Activated CD4-positive, CD25-positive, alpha-beta regulatory T cell treated with anti-CD3 and anti-CD28 coated beads, Interleukin-2, amount 50 U/mL, for 16 hours (primary cell): Measurements from ENCODE around the gene ICAM1.

Source experiments
- DNase-seq: peaks from one replicate; pipeline ENCODE4 v3.0.0-alpha.2; 2020; ENCODE audit warnings: low read depth, low spot score

Gene ICAM1

GRCh38 chr19:10292789-10293636, 22.1 kb downstream of the ICAM1 start:
- no peak for DNase-seq

GRCh38 chr19:10293637-10294367, 22.9 kb downstream of the ICAM1 start:
- DNase-seq: no peak

GRCh38 chr19:10294368-10294697, 23.4 kb downstream of the ICAM1 start:
- no peak for DNase-seq

- peak; percentile 26 for DNase-seq
Observed at GRCh38 chr19:10295305-10295846, 24.5 kb downstream of the ICAM1 start.

- DNase-seq: no peak
Observed at GRCh38 chr19:10295847-10296591, 25.1 kb downstream of the ICAM1 start.

- DNase-seq: no peak
Observed at GRCh38 chr19:10299545-10300458, 28.9 kb downstream of the ICAM1 start.

GRCh38 chr19:10305139-10305806, 34.4 kb downstream of the ICAM1 start:
- DNase-seq: no peak

- no peak for DNase-seq
Observed at GRCh38 chr19:10306327-10306726, 35.4 kb downstream of the ICAM1 start.

GRCh38 chr19:10309423-10309822, 38.5 kb downstream of the ICAM1 start, which contains the start of gene ZGLP1:
ZGLP1 (minus strand) TSS chr19:10309815.
- DNase-seq: no peak

- peak; percentile 83 for DNase-seq
Observed at GRCh38 chr19:10315335-10316214, 44.7 kb downstream of the ICAM1 start, which contains the start of gene FDX2. FDX2 (minus strand) TSS chr19:10316015; CDS start chr19:10315996, 19 bp downstream.

GRCh38 chr19:10316229-10317044, 45.5 kb downstream of the ICAM1 start:
- DNase-seq: no peak

GRCh38 chr19:10317045-10317856, 46.3 kb downstream of the ICAM1 start:
- DNase-seq: no peak

- DNase-seq: no peak
Observed at GRCh38 chr19:10317857-10318462, 47.0 kb downstream of the ICAM1 start.

GRCh38 chr19:10318807-10319682, 48.1 kb downstream of the ICAM1 start:
- no peak for DNase-seq

- DNase-seq: no peak
Observed at GRCh38 chr19:10320602-10321416, 49.9 kb downstream of the ICAM1 start.
